OCI-LY3 (cell line): Measurements from ENCODE around the gene GBA2.

Experiments used
- H2AFZ ChIP-seq: fragments of 200-600, 300-600 bp; shearing (Covaris generic); 2 replicates; pipeline ENCODE4 v1.6.0; 2014; ENCODE audit warnings: antibody characterized with exemption, low read depth, low read length
- H3K27ac ChIP-seq: fragments of 200-600, 300-600 bp; sonication (generic); 2 replicates; pipeline ENCODE4 v1.5.1; 2014; ENCODE audit warnings: mild to moderate bottlenecking, low read length, moderate library complexity, mixed read lengths
- H3K27me3 ChIP-seq: fragments of 200-600, 300-600 bp; sonication (generic); 2 replicates; pipeline ENCODE4 v1.6.1; 2014; ENCODE audit warnings: low read depth, low read length, mixed read lengths
- H3K36me3 ChIP-seq: fragments of 200-600, 300-600 bp; sonication (generic); replicated peaks from 2 replicates; pipeline ENCODE3; 2014; ENCODE audit warnings: low read depth, low read length, mixed read lengths
- H3K4me1 ChIP-seq: fragments of 300-600, 200-600 bp; sonication (generic); 2 replicates; pipeline ENCODE4 v1.6.1; 2014; ENCODE audit warnings: low read length, mixed read lengths
- H3K4me2 ChIP-seq: fragments of 200-600, 300-600 bp; sonication (generic); 2 replicates; pipeline ENCODE4 v1.6.1; 2014; ENCODE audit warnings: low read length, mixed read lengths
- H3K4me3 ChIP-seq: fragments of 300-600, 200-600 bp; sonication (generic); 2 replicates; pipeline ENCODE4 v1.5.1; 2014; ENCODE audit warnings: antibody characterized with exemption, mild to moderate bottlenecking, low read length, moderate library complexity
- H3K79me2 ChIP-seq: fragments of 300-600, 200-600 bp; shearing (Covaris generic); 2 replicates; pipeline ENCODE4 v1.6.1; 2014; ENCODE audit warnings: mild to moderate bottlenecking, low read length, mixed read lengths
- H3K9ac ChIP-seq: fragments of 300-600, 200-600 bp; shearing (Covaris generic); 2 replicates; pipeline ENCODE4 v1.6.0; 2014; ENCODE audit warnings: mild to moderate bottlenecking, low read length, moderate library complexity
- H3K9me3 ChIP-seq: fragments of 200-600, 300-600 bp; shearing (Covaris generic); 2 replicates; pipeline ENCODE4 v1.6.1; 2014; ENCODE audit warnings: low read length, mixed read lengths; ENCODE audit not compliant: insufficient read depth
- H4K20me1 ChIP-seq: fragments of 200-600, 300-600 bp; sonication (generic); 2 replicates; pipeline ENCODE4 v1.6.1; 2016; ENCODE audit warnings: low read length, mixed read lengths; ENCODE audit not compliant: insufficient read depth
- CTCF ChIP-seq: fragments of 200-600, 300-600 bp; sonication (generic); IDR thresholded peaks from 2 replicates; pipeline ENCODE4 v1.5.1; 2014; ENCODE audit warnings: antibody characterized with exemption, low read length, low read depth
- EZH2phosphoT487 ChIP-seq: fragments of 200-600 bp; shearing (Covaris generic); IDR thresholded peaks from 2 replicates; pipeline ENCODE4 v1.6.1; 2018; ENCODE audit warnings: antibody characterized with exemption, mixed run types, low read depth

Gene GBA2

GRCh38 chr9:35723908-35724307 lies 25.1 kb downstream of the GBA2 start:
- H3K4me3 ChIP-seq: no peak overlapping the region
- H2AFZ ChIP-seq: no peak overlapping the region
- H3K9ac ChIP-seq: no peak overlapping the region
- no peak overlapping the region for H3K27ac ChIP-seq
- H3K4me2 ChIP-seq: no peak overlapping the region
- TF ChIP-seq CTCF (no peak), EZH2phosphoT487 (no peak)
- H3K36me3 ChIP-seq: peaks cover 66% of the 10 kb centered on the region
- peaks cover 27% of the 10 kb centered on the region for H3K79me2 ChIP-seq
- no peaks in the 10 kb centered on the region for H3K9me3 ChIP-seq
- peaks cover 16% of the 10 kb centered on the region for H3K4me1 ChIP-seq
- H3K27me3 ChIP-seq: no peaks in the 10 kb centered on the region
- H4K20me1 ChIP-seq: peaks cover 26% of the 10 kb centered on the region

GRCh38 chr9:35723426-35723825 lies 25.6 kb downstream of the GBA2 start:
- peaks cover 22% of the 10 kb centered on the region for H3K79me2 ChIP-seq
- peaks cover 71% of the 10 kb centered on the region for H3K36me3 ChIP-seq
- no peak overlapping the region for H3K4me3 ChIP-seq
- H3K4me2 ChIP-seq: no peak overlapping the region
- no peak for TF ChIP-seq EZH2phosphoT487
- no peak for TF ChIP-seq CTCF
- peaks cover 11% of the 10 kb centered on the region for H3K4me1 ChIP-seq
- no peaks in the 10 kb centered on the region for H3K9me3 ChIP-seq
- no peak overlapping the region for H3K9ac ChIP-seq
- no peak overlapping the region for H3K27ac ChIP-seq
- peaks cover 21% of the 10 kb centered on the region for H4K20me1 ChIP-seq
- no peak overlapping the region for H2AFZ ChIP-seq
- H3K27me3 ChIP-seq: no peaks in the 10 kb centered on the region

GRCh38 chr9:35719546-35719945 lies 29.5 kb downstream of the GBA2 start:
- Histone ChIP-seq H2AFZ (no peak overlapping the region), H3K79me2 (no peaks in the 10 kb centered on the region), H3K9me3 (no peaks in the 10 kb centered on the region), H3K4me1 (no peaks in the 10 kb centered on the region), H3K27me3 (no peaks in the 10 kb centered on the region), H3K4me2 (no peak overlapping the region), H4K20me1 (no peaks in the 10 kb centered on the region), H3K4me3 (no peak overlapping the region), H3K9ac (no peak overlapping the region), H3K36me3 (peaks cover 90% of the 10 kb centered on the region), H3K27ac (no peak overlapping the region)
- TF ChIP-seq EZH2phosphoT487 (no peak), CTCF (no peak)

GRCh38 chr9:35718721-35719511 lies 30.1 kb downstream of the GBA2 start:
- H3K27me3 ChIP-seq: no peaks in the 10 kb centered on the region
- H3K79me2 ChIP-seq: no peaks in the 10 kb centered on the region
- H3K4me2 ChIP-seq: no peak overlapping the region
- H4K20me1 ChIP-seq: no peaks in the 10 kb centered on the region
- no peak for TF ChIP-seq EZH2phosphoT487
- TF ChIP-seq CTCF: no peak
- no peak overlapping the region for H3K27ac ChIP-seq
- no peaks in the 10 kb centered on the region for H3K4me1 ChIP-seq
- peaks cover 90% of the 10 kb centered on the region for H3K36me3 ChIP-seq
- H3K9me3 ChIP-seq: no peaks in the 10 kb centered on the region
- no peak overlapping the region for H3K9ac ChIP-seq
- no peak overlapping the region for H3K4me3 ChIP-seq
- H2AFZ ChIP-seq: no peak overlapping the region
